ENCODE results near the gene MPDU1. TPM values are rescaled to one million over a fixed set of nuclear protein-coding genes. Genes with fewer than 3 reads are reported as not detected.
A peak's percentile ranks its signal among the peaks of the same experiment; 100 is the strongest.

MPDU1 gene
- total and polyA plus RNA-seq, 2 of the 13 experiments (the other 11 are each of a cell fraction or from before 2014, with no cell fraction given): 112 to 167 TPM

DNA sequence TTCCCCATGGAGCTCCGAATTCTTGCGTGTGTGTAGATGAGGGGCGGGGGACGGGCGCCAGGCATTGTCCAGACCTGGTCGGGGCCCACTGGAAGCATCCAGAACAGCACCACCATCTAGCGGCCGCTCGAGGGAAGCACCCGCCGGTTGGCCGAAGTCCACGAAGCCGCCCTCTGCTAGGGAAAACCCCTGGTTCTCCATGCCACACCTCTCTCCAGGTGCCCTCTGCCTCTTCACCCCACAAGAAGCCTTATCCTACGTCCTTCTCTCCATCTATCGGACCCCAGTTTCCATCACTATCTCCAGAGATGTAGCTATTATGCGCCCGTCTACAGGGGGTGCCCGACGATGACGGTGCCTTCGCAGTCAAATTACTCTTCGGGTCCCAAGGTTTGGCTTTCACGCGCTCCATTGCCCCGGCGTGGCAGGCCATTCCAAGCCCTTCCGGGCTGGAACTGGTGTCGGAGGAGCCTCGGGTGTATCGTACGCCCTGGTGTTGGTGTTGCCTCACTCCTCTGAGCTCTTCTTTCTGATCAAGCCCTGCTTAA lies 22.6 kb upstream of the MPDU1 start (continued):
- peak in 1 of 2 experiments; percentile 51; a peak in 1 of 4 replicates for TF ChIP-seq POLR2A (IDR thresholded peaks at IDR 0.05; ENCODE audit: insufficient read depth in 1 of 2, low read depth in 2 of 2, low read length in 2 of 2)
- 0 out of 2 replicates have a peak, but pooled peaks have one; percentile 19 for TF ChIP-seq SNAPC2 (CRISPR knock-in tag; IDR thresholded peaks at IDR 0.05)
- TF ChIP-seq FOXO1 (CRISPR knock-in tag; IDR thresholded peaks at IDR 0.05): no peak
- TF ChIP-seq, protein P1, sequence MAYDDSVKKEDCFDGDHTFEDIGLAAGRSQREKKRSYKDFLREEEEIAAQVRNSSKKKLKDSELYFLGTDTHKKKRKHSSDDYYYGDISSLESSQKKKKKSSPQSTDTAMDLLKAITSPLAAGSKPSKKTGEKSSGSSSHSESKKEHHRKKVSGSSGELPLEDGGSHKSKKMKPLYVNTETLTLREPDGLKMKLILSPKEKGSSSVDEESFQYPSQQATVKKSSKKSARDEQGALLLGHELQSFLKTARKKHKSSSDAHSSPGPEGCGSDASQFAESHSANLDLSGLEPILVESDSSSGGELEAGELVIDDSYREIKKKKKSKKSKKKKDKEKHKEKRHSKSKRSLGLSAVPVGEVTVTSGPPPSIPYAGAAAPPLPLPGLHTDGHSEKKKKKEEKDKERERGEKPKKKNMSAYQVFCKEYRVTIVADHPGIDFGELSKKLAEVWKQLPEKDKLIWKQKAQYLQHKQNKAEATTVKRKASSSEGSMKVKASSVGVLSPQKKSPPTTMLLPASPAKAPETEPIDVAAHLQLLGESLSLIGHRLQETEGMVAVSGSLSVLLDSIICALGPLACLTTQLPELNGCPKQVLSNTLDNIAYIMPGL (CRISPR knock-in tag; IDR thresholded peaks at IDR 0.05; ENCODE audit: borderline replicate concordance in 1 of 2, low read depth in 1 of 2): peak in 1 of 2 experiments; percentile 70; a peak in 2 of 4 replicates
- peak; percentile 65; the same call in 1 of the 2 replicates for TF ChIP-seq SMAD1 (CRISPR knock-in tag; IDR thresholded peaks at IDR 0.05; ENCODE audit: borderline replicate concordance, low read depth)
- TF ChIP-seq ZNF44 (CRISPR knock-in tag; IDR thresholded peaks at IDR 0.05): peak; percentile 65; the same call in 1 of the 2 replicates
- TF ChIP-seq, protein P2, sequence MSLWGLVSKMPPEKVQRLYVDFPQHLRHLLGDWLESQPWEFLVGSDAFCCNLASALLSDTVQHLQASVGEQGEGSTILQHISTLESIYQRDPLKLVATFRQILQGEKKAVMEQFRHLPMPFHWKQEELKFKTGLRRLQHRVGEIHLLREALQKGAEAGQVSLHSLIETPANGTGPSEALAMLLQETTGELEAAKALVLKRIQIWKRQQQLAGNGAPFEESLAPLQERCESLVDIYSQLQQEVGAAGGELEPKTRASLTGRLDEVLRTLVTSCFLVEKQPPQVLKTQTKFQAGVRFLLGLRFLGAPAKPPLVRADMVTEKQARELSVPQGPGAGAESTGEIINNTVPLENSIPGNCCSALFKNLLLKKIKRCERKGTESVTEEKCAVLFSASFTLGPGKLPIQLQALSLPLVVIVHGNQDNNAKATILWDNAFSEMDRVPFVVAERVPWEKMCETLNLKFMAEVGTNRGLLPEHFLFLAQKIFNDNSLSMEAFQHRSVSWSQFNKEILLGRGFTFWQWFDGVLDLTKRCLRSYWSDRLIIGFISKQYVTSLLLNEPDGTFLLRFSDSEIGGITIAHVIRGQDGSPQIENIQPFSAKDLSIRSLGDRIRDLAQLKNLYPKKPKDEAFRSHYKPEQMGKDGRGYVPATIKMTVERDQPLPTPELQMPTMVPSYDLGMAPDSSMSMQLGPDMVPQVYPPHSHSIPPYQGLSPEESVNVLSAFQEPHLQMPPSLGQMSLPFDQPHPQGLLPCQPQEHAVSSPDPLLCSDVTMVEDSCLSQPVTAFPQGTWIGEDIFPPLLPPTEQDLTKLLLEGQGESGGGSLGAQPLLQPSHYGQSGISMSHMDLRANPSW (CRISPR knock-in tag; IDR thresholded peaks at IDR 0.05; ENCODE audit: borderline replicate concordance): no peak
- TF ChIP-seq, protein P3, sequence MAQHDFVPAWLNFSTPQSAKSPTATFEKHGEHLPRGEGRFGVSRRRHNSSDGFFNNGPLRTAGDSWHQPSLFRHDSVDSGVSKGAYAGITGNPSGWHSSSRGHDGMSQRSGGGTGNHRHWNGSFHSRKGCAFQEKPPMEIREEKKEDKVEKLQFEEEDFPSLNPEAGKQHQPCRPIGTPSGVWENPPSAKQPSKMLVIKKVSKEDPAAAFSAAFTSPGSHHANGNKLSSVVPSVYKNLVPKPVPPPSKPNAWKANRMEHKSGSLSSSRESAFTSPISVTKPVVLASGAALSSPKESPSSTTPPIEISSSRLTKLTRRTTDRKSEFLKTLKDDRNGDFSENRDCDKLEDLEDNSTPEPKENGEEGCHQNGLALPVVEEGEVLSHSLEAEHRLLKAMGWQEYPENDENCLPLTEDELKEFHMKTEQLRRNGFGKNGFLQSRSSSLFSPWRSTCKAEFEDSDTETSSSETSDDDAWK (CRISPR knock-in tag; IDR thresholded peaks at IDR 0.05): no peak
- TF ChIP-seq, protein P4, sequence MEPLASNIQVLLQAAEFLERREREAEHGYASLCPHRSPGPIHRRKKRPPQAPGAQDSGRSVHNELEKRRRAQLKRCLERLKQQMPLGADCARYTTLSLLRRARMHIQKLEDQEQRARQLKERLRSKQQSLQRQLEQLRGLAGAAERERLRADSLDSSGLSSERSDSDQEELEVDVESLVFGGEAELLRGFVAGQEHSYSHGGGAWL (CRISPR knock-in tag; IDR thresholded peaks at IDR 0.05): peak; percentile 32; the same call in 1 of the 2 replicates
- TF ChIP-seq, protein P5, sequence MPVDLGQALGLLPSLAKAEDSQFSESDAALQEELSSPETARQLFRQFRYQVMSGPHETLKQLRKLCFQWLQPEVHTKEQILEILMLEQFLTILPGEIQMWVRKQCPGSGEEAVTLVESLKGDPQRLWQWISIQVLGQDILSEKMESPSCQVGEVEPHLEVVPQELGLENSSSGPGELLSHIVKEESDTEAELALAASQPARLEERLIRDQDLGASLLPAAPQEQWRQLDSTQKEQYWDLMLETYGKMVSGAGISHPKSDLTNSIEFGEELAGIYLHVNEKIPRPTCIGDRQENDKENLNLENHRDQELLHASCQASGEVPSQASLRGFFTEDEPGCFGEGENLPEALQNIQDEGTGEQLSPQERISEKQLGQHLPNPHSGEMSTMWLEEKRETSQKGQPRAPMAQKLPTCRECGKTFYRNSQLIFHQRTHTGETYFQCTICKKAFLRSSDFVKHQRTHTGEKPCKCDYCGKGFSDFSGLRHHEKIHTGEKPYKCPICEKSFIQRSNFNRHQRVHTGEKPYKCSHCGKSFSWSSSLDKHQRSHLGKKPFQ (CRISPR knock-in tag; IDR thresholded peaks at IDR 0.05; ENCODE audit: insufficient replicate concordance): peak; percentile 5
- TF ChIP-seq ZIK1 (CRISPR knock-in tag; IDR thresholded peaks at IDR 0.05; ENCODE audit: borderline replicate concordance, low read depth): 0 out of 2 replicates have a peak, but pooled peaks have one; percentile 25
- TF ChIP-seq, protein P6, sequence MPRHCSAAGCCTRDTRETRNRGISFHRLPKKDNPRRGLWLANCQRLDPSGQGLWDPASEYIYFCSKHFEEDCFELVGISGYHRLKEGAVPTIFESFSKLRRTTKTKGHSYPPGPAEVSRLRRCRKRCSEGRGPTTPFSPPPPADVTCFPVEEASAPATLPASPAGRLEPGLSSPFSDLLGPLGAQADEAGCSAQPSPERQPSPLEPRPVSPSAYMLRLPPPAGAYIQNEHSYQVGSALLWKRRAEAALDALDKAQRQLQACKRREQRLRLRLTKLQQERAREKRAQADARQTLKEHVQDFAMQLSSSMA (CRISPR knock-in tag; IDR thresholded peaks at IDR 0.05): no peak
- peak; percentile 69 for TF ChIP-seq HNF4A (CRISPR knock-in tag; IDR thresholded peaks at IDR 0.05)
- TF ChIP-seq RARA (CRISPR knock-in tag; IDR thresholded peaks at IDR 0.05): no peak
- TF ChIP-seq ZNF619 (CRISPR knock-in tag; IDR thresholded peaks at IDR 0.05): no peak
- no peak for TF ChIP-seq SSRP1 (CRISPR knock-in tag; IDR thresholded peaks at IDR 0.05)
- TF ChIP-seq, protein P7, sequence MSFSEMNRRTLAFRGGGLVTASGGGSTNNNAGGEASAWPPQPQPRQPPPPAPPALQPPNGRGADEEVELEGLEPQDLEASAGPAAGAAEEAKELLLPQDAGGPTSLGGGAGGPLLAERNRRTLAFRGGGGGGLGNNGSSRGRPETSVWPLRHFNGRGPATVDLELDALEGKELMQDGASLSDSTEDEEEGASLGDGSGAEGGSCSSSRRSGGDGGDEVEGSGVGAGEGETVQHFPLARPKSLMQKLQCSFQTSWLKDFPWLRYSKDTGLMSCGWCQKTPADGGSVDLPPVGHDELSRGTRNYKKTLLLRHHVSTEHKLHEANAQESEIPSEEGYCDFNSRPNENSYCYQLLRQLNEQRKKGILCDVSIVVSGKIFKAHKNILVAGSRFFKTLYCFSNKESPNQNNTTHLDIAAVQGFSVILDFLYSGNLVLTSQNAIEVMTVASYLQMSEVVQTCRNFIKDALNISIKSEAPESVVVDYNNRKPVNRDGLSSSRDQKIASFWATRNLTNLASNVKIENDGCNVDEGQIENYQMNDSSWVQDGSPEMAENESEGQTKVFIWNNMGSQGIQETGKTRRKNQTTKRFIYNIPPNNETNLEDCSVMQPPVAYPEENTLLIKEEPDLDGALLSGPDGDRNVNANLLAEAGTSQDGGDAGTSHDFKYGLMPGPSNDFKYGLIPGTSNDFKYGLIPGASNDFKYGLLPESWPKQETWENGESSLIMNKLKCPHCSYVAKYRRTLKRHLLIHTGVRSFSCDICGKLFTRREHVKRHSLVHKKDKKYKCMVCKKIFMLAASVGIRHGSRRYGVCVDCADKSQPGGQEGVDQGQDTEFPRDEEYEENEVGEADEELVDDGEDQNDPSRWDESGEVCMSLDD (CRISPR knock-in tag; IDR thresholded peaks at IDR 0.05; ENCODE audit: borderline replicate concordance): no peak

Data from HepG2 (cell line).